ENCODE results near the gene TMEM178B. TPM values are rescaled to one million over a fixed set of nuclear protein-coding genes. Genes with fewer than 3 reads are reported as not detected.

Gene TMEM178B
- total RNA-seq, 4 donors from 2014 or later: 1.3 to 1.8 (median 1.5) TPM

- H3K4me3 ChIP-seq: no peak overlapping the region
- in situ Hi-C loops (cut with MboI; ENCODE audit: low sequenced_read_pairs in 4 of 4) (no loop called here), intact Hi-C loops (cut with DNase I; ENCODE audit: low total_unique reads) (no loop called here)
- no peaks in the 10 kb centered on the region for H3K9me3 ChIP-seq
- no peak overlapping the region for H3K27ac ChIP-seq
- no peaks in the 10 kb centered on the region for H3K27me3 ChIP-seq
- peaks cover 0 to 6% of the 10 kb centered on the region in 2 donors for H3K4me1 ChIP-seq
- H3K36me3 ChIP-seq: no peaks in the 10 kb centered on the region
- DNase-seq (no peak), ATAC-seq (no peak)
- TF ChIP-seq, protein P1, sequence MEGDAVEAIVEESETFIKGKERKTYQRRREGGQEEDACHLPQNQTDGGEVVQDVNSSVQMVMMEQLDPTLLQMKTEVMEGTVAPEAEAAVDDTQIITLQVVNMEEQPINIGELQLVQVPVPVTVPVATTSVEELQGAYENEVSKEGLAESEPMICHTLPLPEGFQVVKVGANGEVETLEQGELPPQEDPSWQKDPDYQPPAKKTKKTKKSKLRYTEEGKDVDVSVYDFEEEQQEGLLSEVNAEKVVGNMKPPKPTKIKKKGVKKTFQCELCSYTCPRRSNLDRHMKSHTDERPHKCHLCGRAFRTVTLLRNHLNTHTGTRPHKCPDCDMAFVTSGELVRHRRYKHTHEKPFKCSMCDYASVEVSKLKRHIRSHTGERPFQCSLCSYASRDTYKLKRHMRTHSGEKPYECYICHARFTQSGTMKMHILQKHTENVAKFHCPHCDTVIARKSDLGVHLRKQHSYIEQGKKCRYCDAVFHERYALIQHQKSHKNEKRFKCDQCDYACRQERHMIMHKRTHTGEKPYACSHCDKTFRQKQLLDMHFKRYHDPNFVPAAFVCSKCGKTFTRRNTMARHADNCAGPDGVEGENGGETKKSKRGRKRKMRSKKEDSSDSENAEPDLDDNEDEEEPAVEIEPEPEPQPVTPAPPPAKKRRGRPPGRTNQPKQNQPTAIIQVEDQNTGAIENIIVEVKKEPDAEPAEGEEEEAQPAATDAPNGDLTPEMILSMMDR (IDR thresholded peaks at IDR 0.05 in 4 of 5, conservative IDR thresholded peaks at IDR 0.05 in 1 of 5): no peak
- TF ChIP-seq POLR2A (IDR thresholded peaks at IDR 0.05): no peak
These were observed 227.0 kb downstream of the TMEM178B start for GRCh38 chr7:141300816-141301215.

DNA sequence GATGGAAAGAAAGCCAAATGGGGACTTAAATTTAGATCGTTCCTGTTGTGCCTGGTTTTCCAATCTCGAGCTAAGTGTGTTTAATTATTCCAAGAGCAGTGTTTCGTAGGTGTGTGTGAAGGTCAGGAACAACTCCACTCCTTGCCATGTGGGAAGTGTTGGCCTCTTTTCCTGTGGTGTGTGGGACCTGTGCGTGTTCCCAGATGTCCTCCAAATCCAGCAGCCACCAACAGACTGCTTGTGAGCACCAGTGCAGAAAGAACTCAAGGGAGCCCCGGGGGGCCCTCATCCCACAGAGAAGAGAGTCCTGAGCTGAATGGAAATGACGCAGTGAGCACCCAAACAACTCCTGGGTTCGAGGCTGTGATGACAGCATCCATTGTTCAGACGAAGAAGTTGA lies 227.7 kb downstream of the TMEM178B start:
- DNase-seq: no peak
- intact Hi-C loops (cut with DNase I; ENCODE audit: low total_unique reads): no loop called here
- Histone ChIP-seq H3K4me1 (peaks cover 0 to 6% of the 10 kb centered on the region in 2 donors), H3K9me3 (no peaks in the 10 kb centered on the region), H3K4me3 (no peak overlapping the region), H3K27ac (no peak overlapping the region), H3K36me3 (no peaks in the 10 kb centered on the region), H3K27me3 (no peaks in the 10 kb centered on the region)
- no peak for ATAC-seq
- TF ChIP-seq, protein P1 (IDR thresholded peaks at IDR 0.05 in 4 of 5, conservative IDR thresholded peaks at IDR 0.05 in 1 of 5): no peak
- no peak for TF ChIP-seq POLR2A (IDR thresholded peaks at IDR 0.05)
- in situ Hi-C loops (cut with MboI; ENCODE audit: low sequenced_read_pairs in 4 of 4): no loop called here

- no peak for ATAC-seq
- in situ Hi-C loops (cut with MboI; ENCODE audit: low sequenced_read_pairs in 4 of 4): no loop called here
- Histone ChIP-seq H3K4me1 (peaks cover 0 to 6% of the 10 kb centered on the region in 2 donors), H3K27ac (no peak overlapping the region), H3K9me3 (no peaks in the 10 kb centered on the region), H3K36me3 (no peaks in the 10 kb centered on the region), H3K4me3 (no peak overlapping the region), H3K27me3 (no peaks in the 10 kb centered on the region)
- intact Hi-C loops (cut with DNase I; ENCODE audit: low total_unique reads): no loop called here
- DNase-seq: no peak
- TF ChIP-seq POLR2A (IDR thresholded peaks at IDR 0.05): no peak
- TF ChIP-seq, protein P1 (IDR thresholded peaks at IDR 0.05 in 4 of 5, conservative IDR thresholded peaks at IDR 0.05 in 1 of 5): no peak
These were observed 228.8 kb downstream of the TMEM178B start for GRCh38 chr7:141302617-141303016.

DNA sequence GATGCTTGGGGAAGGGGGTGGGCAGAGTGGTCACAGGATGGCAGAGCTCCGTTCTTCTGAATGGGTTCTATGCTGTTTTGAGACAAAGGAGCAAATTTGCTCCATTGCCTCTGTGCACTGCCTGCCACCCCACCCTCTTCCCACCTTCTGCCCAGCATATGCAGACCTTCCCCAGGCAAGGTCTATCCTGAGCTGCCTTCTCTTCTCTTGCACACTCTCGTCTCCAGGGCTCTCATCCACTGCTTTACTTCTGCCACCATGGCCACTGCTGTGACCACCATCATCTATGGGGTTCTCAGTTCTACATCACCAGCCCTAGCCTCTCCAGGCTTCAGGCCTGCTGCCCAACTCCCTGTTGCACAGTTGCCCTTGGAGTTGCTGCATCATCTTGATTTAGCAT lies 230.4 kb downstream of the TMEM178B start:
- H3K4me1 ChIP-seq: peaks cover 0 to 6% of the 10 kb centered on the region in 2 donors
- in situ Hi-C loops (cut with MboI; ENCODE audit: low sequenced_read_pairs in 4 of 4) (no loop called here), intact Hi-C loops (cut with DNase I; ENCODE audit: low total_unique reads) (no loop called here)
- DNase-seq: no peak
- H3K4me3 ChIP-seq: no peak overlapping the region
- TF ChIP-seq, protein P1 (IDR thresholded peaks at IDR 0.05 in 4 of 5, conservative IDR thresholded peaks at IDR 0.05 in 1 of 5): no peak
- no peak for TF ChIP-seq POLR2A (IDR thresholded peaks at IDR 0.05)
- no peak overlapping the region for H3K27ac ChIP-seq
- H3K9me3 ChIP-seq: no peaks in the 10 kb centered on the region
- no peaks in the 10 kb centered on the region for H3K36me3 ChIP-seq
- H3K27me3 ChIP-seq: no peaks in the 10 kb centered on the region
- no peak for ATAC-seq

GRCh38 chr7:141306081-141306480 lies 232.2 kb downstream of the TMEM178B start:
- H3K9me3 ChIP-seq: no peaks in the 10 kb centered on the region
- H3K36me3 ChIP-seq: no peaks in the 10 kb centered on the region
- in situ Hi-C loops (cut with MboI; ENCODE audit: low sequenced_read_pairs in 4 of 4): no loop called here
- intact Hi-C loops (cut with DNase I; ENCODE audit: low total_unique reads): no loop called here
- ATAC-seq: no peak
- no peaks in the 10 kb centered on the region for H3K27me3 ChIP-seq
- H3K4me3 ChIP-seq: no peak overlapping the region
- DNase-seq: no peak
- TF ChIP-seq, protein P1 (IDR thresholded peaks at IDR 0.05 in 4 of 5, conservative IDR thresholded peaks at IDR 0.05 in 1 of 5): no peak
- TF ChIP-seq POLR2A (IDR thresholded peaks at IDR 0.05): no peak
- H3K4me1 ChIP-seq: peaks cover 0 to 6% of the 10 kb centered on the region in 2 donors
- H3K27ac ChIP-seq: no peak overlapping the region
